Osteocyte (in vitro differentiated cells): ENCODE results near the gene ENPP7. TPM values are rescaled to one million over a fixed set of nuclear protein-coding genes. Genes with fewer than 3 reads are reported as not detected.

Experiments used
- DNase-seq: peaks from one replicate; pipeline ENCODE4 v3.0.0; 2021; ENCODE audit warnings: mixed read lengths; ENCODE audit not compliant: unreplicated experiment; ENCODE audit errors: extremely low spot score
- H3K27ac Mint-ChIP-seq: one replicate; pipeline ENCODE4 v1.8.0; 2021; ENCODE audit warnings: mild to moderate bottlenecking, mixed read lengths; ENCODE audit not compliant: unreplicated experiment
- H3K27me3 Mint-ChIP-seq: one replicate; pipeline ENCODE4 v1.8.0; 2021; ENCODE audit warnings: mixed read lengths; ENCODE audit not compliant: unreplicated experiment
- H3K36me3 Mint-ChIP-seq: one replicate; pipeline ENCODE4 v1.8.0; 2021; ENCODE audit warnings: mixed read lengths; ENCODE audit not compliant: unreplicated experiment
- H3K4me1 Mint-ChIP-seq: one replicate; pipeline ENCODE4 v1.8.0; 2021; ENCODE audit warnings: mixed read lengths; ENCODE audit not compliant: unreplicated experiment
- H3K4me3 Mint-ChIP-seq: one replicate; pipeline ENCODE4 v1.8.0; 2021; ENCODE audit warnings: mild to moderate bottlenecking, moderate library complexity, mixed read lengths; ENCODE audit not compliant: unreplicated experiment
- H3K9me3 Mint-ChIP-seq: one replicate; pipeline ENCODE4 v1.8.0; 2021; ENCODE audit warnings: mixed read lengths; ENCODE audit not compliant: unreplicated experiment
- total RNA-seq: library from RNA; stranded (reverse); gene quantifications from 2 replicates; pipeline ENCODE4 v1.2.1, GENCODE V29; 2021
- TF ChIP-seq, protein P1 (sequence below): fragments of 200-600 bp; sonication (generic); IDR thresholded peaks from 2 replicates; pipeline ENCODE4 v1.5.0; 2021; ENCODE audit warnings: antibody characterized with exemption, mild to moderate bottlenecking, moderate library complexity

Gene ENPP7
- total RNA-seq, 1 donor from 2014 or later, result not detected

- Mint-ChIP-seq H3K27me3 (peaks cover 11% of the 10 kb centered on the region), H3K27ac (no peak overlapping the region)
- TF ChIP-seq, protein P1, sequence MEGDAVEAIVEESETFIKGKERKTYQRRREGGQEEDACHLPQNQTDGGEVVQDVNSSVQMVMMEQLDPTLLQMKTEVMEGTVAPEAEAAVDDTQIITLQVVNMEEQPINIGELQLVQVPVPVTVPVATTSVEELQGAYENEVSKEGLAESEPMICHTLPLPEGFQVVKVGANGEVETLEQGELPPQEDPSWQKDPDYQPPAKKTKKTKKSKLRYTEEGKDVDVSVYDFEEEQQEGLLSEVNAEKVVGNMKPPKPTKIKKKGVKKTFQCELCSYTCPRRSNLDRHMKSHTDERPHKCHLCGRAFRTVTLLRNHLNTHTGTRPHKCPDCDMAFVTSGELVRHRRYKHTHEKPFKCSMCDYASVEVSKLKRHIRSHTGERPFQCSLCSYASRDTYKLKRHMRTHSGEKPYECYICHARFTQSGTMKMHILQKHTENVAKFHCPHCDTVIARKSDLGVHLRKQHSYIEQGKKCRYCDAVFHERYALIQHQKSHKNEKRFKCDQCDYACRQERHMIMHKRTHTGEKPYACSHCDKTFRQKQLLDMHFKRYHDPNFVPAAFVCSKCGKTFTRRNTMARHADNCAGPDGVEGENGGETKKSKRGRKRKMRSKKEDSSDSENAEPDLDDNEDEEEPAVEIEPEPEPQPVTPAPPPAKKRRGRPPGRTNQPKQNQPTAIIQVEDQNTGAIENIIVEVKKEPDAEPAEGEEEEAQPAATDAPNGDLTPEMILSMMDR, result no peak
These were observed 26.1 kb upstream of the ENPP7 start for GRCh38 chr17:79704691-79705090.

GRCh38 chr17:79705674-79706073 is 25.1 kb upstream of the ENPP7 start:
- Mint-ChIP-seq H3K9me3 (no peaks in the 10 kb centered on the region), H3K4me3 (no peak overlapping the region), H3K4me1 (peaks cover 2% of the 10 kb centered on the region), H3K36me3 (no peaks in the 10 kb centered on the region), H3K27me3 (peaks cover 11% of the 10 kb centered on the region), H3K27ac (no peak overlapping the region)
- TF ChIP-seq, protein P1, result no peak
- no peak for DNase-seq

More at GRCh38 chr17:79704691-79705090, 26.1 kb upstream of the ENPP7 start:
- Mint-ChIP-seq H3K9me3 (no peaks in the 10 kb centered on the region), H3K4me3 (no peak overlapping the region), H3K4me1 (peaks cover 2% of the 10 kb centered on the region), H3K36me3 (no peaks in the 10 kb centered on the region)
- no peak for DNase-seq

GRCh38 chr17:79706931-79707850 is 23.6 kb upstream of the ENPP7 start:
- no peaks in the 10 kb centered on the region for H3K9me3 Mint-ChIP-seq
- TF ChIP-seq, protein P1, result no peak
- H3K4me3 Mint-ChIP-seq, result no peak overlapping the region
- peaks cover 11% of the 10 kb centered on the region for H3K27me3 Mint-ChIP-seq
- H3K4me1 Mint-ChIP-seq, result peaks cover 2% of the 10 kb centered on the region
- H3K36me3 Mint-ChIP-seq, result no peaks in the 10 kb centered on the region
- no peak for DNase-seq
- H3K27ac Mint-ChIP-seq, result no peak overlapping the region

- Mint-ChIP-seq H3K9me3 (no peaks in the 10 kb centered on the region), H3K27ac (no peak overlapping the region), H3K4me1 (peaks cover 2% of the 10 kb centered on the region), H3K36me3 (no peaks in the 10 kb centered on the region), H3K27me3 (peaks cover 11% of the 10 kb centered on the region), H3K4me3 (no peak overlapping the region)
- DNase-seq, result no peak
- TF ChIP-seq, protein P1, result peak; percentile 86
These were observed 22.5 kb upstream of the ENPP7 start for GRCh38 chr17:79707931-79708891.
